GM18868 (cell line): Measurements from ENCODE around the gene ST6GALNAC3.
A peak's percentile ranks its signal among the peaks of the same experiment; 100 is the strongest.

Experiments
- ATAC-seq: cut with Tn5 transposase; IDR thresholded peaks from one replicate; pipeline ENCODE4 v1.9.1; 2021; ENCODE audit warnings: mild to moderate bottlenecking, moderate library complexity; ENCODE audit not compliant: unreplicated experiment

ST6GALNAC3 gene

GRCh38 chr1:76408303-76408702 lies 333.8 kb downstream of the ST6GALNAC3 start:
- ATAC-seq = no peak

- ATAC-seq = no peak
These were observed 336.0 kb downstream of the ST6GALNAC3 start for GRCh38 chr1:76410499-76410898.

GRCh38 chr1:76418531-76418930 lies 344.0 kb downstream of the ST6GALNAC3 start:
- no peak for ATAC-seq

- ATAC-seq = no peak
These were observed 345.1 kb downstream of the ST6GALNAC3 start for GRCh38 chr1:76419603-76420002.

- ATAC-seq = peak; percentile 70
These were observed 350.9 kb downstream of the ST6GALNAC3 start for GRCh38 chr1:76425201-76426145.

GRCh38 chr1:76426606-76427005 lies 352.1 kb downstream of the ST6GALNAC3 start:
- no peak for ATAC-seq

GRCh38 chr1:76428028-76428427 lies 353.5 kb downstream of the ST6GALNAC3 start:
- ATAC-seq = no peak

- no peak for ATAC-seq
These were observed 356.0 kb downstream of the ST6GALNAC3 start for GRCh38 chr1:76430531-76430930.

- no peak for ATAC-seq
These were observed 359.0 kb downstream of the ST6GALNAC3 start for GRCh38 chr1:76433526-76433925.

GRCh38 chr1:76443217-76443616 lies 368.7 kb downstream of the ST6GALNAC3 start:
- ATAC-seq = no peak

- ATAC-seq = no peak
These were observed 370.2 kb downstream of the ST6GALNAC3 start for GRCh38 chr1:76444773-76445172.

- ATAC-seq = no peak
These were observed 375.7 kb downstream of the ST6GALNAC3 start for GRCh38 chr1:76450229-76450628.

- ATAC-seq = peak; percentile 54
These were observed 388.7 kb downstream of the ST6GALNAC3 start for GRCh38 chr1:76463278-76463677.

- ATAC-seq = peak; percentile 4
These were observed 389.3 kb downstream of the ST6GALNAC3 start for GRCh38 chr1:76463849-76464248.

GRCh38 chr1:76465030-76465429 lies 390.5 kb downstream of the ST6GALNAC3 start:
- ATAC-seq = peak; percentile 56

- no peak for ATAC-seq
These were observed 395.6 kb downstream of the ST6GALNAC3 start for GRCh38 chr1:76470166-76470565.

- ATAC-seq = no peak
These were observed 397.0 kb downstream of the ST6GALNAC3 start for GRCh38 chr1:76471536-76471935.

- no peak for ATAC-seq
These were observed 399.0 kb downstream of the ST6GALNAC3 start for GRCh38 chr1:76473591-76473990.

- no peak for ATAC-seq
These were observed 400.4 kb downstream of the ST6GALNAC3 start for GRCh38 chr1:76474922-76475321.

GRCh38 chr1:76477156-76477555 lies 402.6 kb downstream of the ST6GALNAC3 start:
- ATAC-seq = no peak

GRCh38 chr1:76480827-76481226 lies 406.3 kb downstream of the ST6GALNAC3 start:
- no peak for ATAC-seq

GRCh38 chr1:76481672-76482071 lies 407.1 kb downstream of the ST6GALNAC3 start:
- no peak for ATAC-seq

- ATAC-seq = no peak
These were observed 407.7 kb downstream of the ST6GALNAC3 start for GRCh38 chr1:76482272-76482671.
